HG03520 (cell line): ENCODE results near the gene MIOS.
A peak's percentile ranks its signal among the peaks of the same experiment; 100 is the strongest.
"Not testable (repeated sequence)": the region's sequence is repeated elsewhere in the genome, so short reads cannot be mapped to it uniquely, and the experiment has no call there.

Source experiments
- ATAC-seq: cut with Tn5 transposase; IDR thresholded peaks from one replicate; pipeline ENCODE4 v1.9.1; 2021; ENCODE audit warnings: mild to moderate bottlenecking, moderate library complexity; ENCODE audit not compliant: unreplicated experiment

MIOS gene

GRCh38 chr7:7554021-7554432 lies 12.7 kb upstream of the MIOS start:
- no peak for ATAC-seq

DNA sequence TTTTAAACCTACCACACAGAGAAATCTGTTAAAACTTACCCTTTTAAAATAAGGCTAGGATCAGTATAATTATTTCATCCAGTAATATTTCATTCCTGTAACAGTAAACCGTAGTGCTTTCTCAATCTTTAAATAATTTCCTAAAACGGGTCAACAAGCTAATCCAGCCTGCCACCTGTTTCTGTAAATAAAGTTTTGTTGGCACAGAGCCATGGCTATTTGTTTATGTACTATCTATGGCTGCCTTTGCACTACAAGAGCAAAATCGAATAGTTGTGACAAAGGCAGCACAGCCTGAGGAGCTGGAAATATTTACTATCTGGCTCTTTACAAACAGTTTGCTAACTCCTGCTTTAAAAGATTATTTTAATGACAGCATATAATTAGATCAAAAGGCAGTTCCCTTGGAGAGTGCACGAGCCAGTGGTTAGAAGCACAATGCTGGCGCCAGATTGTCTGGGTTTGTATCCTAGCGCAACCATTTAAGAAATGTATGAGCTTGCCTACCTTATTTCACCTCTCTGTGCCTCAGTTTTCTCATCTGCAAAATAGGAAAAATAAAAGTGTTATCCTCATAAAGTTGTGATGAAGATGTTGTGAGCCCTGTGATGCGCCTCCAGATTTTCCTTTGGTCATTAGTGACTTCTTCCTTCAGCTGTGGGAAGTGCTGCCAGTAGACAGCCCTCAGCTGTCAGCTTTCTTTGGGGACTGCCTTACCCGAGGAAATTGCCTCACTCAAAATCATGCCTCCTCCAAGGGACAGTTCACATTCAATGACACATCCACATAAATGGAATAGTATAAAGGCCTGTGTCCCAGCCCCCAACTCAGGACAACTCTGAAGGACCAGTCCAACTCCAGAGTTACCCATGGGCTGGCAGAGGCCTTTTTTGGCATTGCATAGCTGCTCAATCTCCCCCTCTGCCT lies 11.8 kb upstream of the MIOS start:
- ATAC-seq, result no peak

GRCh38 chr7:7556852-7557251 lies 9.8 kb upstream of the MIOS start:
- ATAC-seq, result no peak

- ATAC-seq, result no peak
Observed at GRCh38 chr7:7557252-7557651, 9.4 kb upstream of the MIOS start.

- ATAC-seq, result not testable (repeated sequence)
Observed at GRCh38 chr7:7561591-7561990, 5.1 kb upstream of the MIOS start.

DNA sequence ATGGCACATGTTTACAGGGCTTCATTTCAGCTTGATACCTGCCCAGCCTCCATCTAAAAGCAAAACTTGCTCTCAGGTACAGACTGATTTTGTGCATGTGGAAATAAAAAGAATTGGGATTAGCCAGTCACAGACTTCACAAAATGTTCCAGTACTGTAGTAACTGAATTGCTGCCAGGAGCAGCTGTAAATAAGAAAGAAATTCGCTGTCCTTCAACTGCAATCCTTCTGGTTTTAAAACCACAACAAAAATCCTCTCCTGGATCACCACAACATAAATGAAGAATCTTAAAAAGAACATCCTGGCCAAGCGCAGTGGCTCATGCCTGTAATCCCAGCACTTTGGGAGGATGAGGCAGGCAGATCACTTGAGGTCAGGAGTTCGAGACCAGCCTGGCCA lies 3.9 kb upstream of the MIOS start:
- no peak for ATAC-seq

GRCh38 chr7:7563269-7563668 lies 3.4 kb upstream of the MIOS start:
- no peak for ATAC-seq

DNA sequence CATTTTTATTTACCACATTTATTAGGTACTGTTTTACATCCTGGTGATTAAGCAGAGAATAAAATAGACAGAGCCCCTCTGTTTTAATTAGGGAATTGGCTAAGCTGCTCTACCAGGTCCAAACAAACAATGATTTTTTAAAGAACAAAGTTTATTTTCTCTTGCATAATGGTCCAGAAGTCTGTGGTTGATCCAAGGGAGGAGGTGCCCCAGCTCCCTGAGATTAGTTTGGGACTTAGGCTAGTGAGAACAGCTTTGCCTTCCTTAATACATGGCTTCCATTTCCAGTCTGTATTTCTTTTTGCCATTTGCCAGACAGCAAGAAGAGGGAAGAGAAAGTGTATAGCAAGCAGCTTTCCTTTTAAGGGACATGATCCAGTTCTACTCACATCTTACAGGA lies 2.9 kb upstream of the MIOS start:
- no peak for ATAC-seq

GRCh38 chr7:7564323-7564780 lies 2.3 kb upstream of the MIOS start:
- ATAC-seq, result no peak

- ATAC-seq, result no peak
Observed at GRCh38 chr7:7565018-7565680, 1.5 kb upstream of the MIOS start.

GRCh38 chr7:7565746-7566650 lies 686 bp upstream of the MIOS start:
- peak; percentile 8 for ATAC-seq

GRCh38 chr7:7567898-7568531 lies 1.3 kb downstream of the MIOS start:
- ATAC-seq, result no peak

DNA sequence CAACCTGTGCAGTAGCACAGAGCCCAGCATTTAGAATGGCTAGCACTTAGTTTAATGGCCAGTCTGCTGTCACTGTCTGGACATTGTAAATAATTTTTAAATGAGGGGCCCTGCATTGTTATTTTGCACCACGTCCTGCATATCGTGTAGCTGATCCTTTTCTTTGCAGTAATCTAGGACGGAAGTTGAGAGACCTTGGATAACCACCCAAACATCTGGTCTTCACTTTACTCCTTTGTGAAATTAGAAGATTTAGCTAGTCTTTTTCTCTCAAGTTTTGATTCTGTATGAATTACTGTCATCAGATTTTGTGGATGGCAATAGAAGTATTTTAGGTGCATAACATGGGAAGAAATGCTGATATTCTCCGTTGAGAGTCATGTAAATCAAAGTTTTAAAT lies 1.9 kb downstream of the MIOS start:
- no peak for ATAC-seq

DNA sequence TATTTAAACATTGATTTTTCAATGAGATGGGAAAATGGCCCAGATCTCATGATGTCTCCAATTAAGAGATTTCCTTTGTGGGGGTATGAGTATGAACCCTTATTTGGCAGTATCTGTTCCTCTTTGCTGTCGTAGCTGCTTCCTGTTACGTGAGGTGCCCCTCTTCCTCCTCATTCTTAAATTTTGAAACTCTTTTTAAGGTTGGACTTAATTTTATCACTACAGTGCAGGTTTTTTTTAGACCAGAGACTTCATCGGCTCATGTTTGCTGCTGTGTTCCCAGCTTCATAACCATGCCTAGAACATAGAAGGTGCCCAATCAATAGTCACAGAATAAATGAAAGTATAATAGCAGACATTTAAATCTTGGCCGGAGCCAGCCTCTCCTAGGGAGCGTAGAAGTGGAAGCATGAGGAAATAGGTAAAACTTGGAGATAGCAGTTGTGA lies 2.4 kb downstream of the MIOS start:
- ATAC-seq, result peak; percentile 47

- no peak for ATAC-seq
Observed at GRCh38 chr7:7569615-7570014, 2.9 kb downstream of the MIOS start.

DNA sequence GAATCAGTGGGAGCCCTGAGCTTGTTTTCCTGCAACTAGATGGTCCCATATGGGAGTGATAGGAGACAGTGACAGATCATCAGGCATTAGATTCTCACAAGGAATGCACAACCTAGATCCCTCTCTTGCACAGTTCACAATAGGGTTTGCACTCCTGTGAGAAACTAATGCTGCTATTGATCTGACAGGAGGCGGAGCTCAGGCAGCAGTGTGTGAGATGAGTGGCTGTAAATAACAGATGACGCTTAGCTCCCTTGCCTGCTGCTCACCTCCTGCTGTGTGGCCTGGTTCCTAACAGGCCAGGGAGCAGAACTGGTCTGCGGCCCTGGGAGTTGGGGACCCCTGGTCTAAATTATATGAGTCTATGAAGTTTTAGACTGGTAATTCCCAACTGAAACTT lies 3.9 kb downstream of the MIOS start:
- ATAC-seq, result no peak

- no peak for ATAC-seq
Observed at GRCh38 chr7:7573701-7574100, 7.0 kb downstream of the MIOS start.

- no peak for ATAC-seq
Observed at GRCh38 chr7:7576344-7576743, 9.7 kb downstream of the MIOS start.

DNA sequence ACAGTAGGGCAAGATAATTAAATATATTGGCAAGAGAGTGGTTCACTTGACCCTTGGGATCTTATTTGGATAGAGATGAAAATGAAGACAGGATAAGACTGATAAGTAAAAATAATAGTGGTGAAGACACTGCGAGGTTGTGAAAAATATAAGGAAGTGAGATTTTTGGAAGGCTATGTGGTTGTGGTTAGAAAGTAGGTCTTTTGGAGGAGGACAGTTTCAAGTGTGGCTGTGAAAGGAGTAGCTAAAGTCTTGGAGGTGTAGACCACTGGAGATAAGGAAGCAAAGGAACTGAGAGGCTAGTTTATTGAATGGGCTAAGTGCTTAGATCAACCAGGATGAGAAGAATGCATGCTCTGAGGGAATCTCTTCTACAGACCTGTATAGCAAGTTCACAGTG lies 11.2 kb downstream of the MIOS start:
- peak; percentile 74 for ATAC-seq

DNA sequence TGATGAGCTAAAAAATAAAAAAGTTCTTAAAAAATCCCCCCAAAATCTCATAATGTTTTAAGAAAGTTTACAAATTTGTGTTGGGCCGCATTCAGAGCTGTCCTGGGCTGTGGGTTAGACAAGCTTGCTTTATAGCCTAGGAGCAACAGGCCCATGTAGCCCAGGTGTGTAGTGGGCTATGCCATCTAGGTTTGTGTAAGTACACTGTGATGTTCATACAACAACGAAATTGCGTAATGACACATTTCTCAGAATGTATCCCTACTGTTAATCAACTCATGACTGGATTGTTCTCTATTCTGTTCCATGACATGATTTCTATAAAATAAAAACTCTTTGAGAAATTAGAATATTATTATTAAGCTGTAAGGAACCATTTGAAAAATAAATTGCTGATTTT lies 13.0 kb downstream of the MIOS start:
- no peak for ATAC-seq
